ENCODE data around the gene PDE4D.
"Not testable (repeated sequence)": the region's sequence is repeated elsewhere in the genome, so short reads cannot be mapped to it uniquely, and the experiment has no call there.

Gene PDE4D

GRCh38 chr5:58961631-58962280 lies 931.8 kb downstream of the PDE4D start:
- H3K9me3 ChIP-seq (replicated peaks; ENCODE audit: low read length), result no peaks in the 10 kb centered on the region
- H3K27me3 ChIP-seq (ENCODE audit: control insufficient read depth, insufficient read depth, low read length), result peaks cover 7% of the 10 kb centered on the region
- no peak overlapping the region for H3K4me2 ChIP-seq (ENCODE audit: low read length)
- no peaks in the 10 kb centered on the region for H3K4me1 ChIP-seq (ENCODE audit: control insufficient read depth, insufficient read depth, low read length)
- H3K36me3 ChIP-seq (ENCODE audit: insufficient read depth, low read length), result no peaks in the 10 kb centered on the region
- H3K4me3 ChIP-seq (ENCODE audit: low read length), result no peak overlapping the region
- no peak overlapping the region for H3K9ac ChIP-seq (ENCODE audit: low read depth, low read length)

- Histone ChIP-seq H3K9me3 (replicated peaks; ENCODE audit: low read length) (no peaks in the 10 kb centered on the region), H3K27me3 (ENCODE audit: control insufficient read depth, insufficient read depth, low read length) (peaks cover 7% of the 10 kb centered on the region), H3K36me3 (ENCODE audit: insufficient read depth, low read length) (no peaks in the 10 kb centered on the region), H3K9ac (ENCODE audit: low read depth, low read length) (no peak overlapping the region), H3K4me3 (ENCODE audit: low read length) (no peak overlapping the region), H3K4me1 (ENCODE audit: control insufficient read depth, insufficient read depth, low read length) (no peaks in the 10 kb centered on the region), H3K4me2 (ENCODE audit: low read length) (no peak overlapping the region)
Observed at GRCh38 chr5:58958701-58959100, 934.8 kb downstream of the PDE4D start.

- not testable (repeated sequence) for H3K4me1 ChIP-seq (ENCODE audit: control insufficient read depth, insufficient read depth, low read length); H3K9ac ChIP-seq (ENCODE audit: low read depth, low read length); H3K27me3 ChIP-seq (ENCODE audit: control insufficient read depth, insufficient read depth, low read length); H3K4me3 ChIP-seq (ENCODE audit: low read length); H3K4me2 ChIP-seq (ENCODE audit: low read length); H3K9me3 ChIP-seq (replicated peaks; ENCODE audit: low read length); H3K36me3 ChIP-seq (ENCODE audit: insufficient read depth, low read length)
Observed at GRCh38 chr5:58953218-58953617, 940.3 kb downstream of the PDE4D start.

GRCh38 chr5:58950224-58950623 lies 943.3 kb downstream of the PDE4D start:
- H3K36me3 ChIP-seq (ENCODE audit: insufficient read depth, low read length), result no peaks in the 10 kb centered on the region
- H3K4me2 ChIP-seq (ENCODE audit: low read length), result no peak overlapping the region
- H3K27me3 ChIP-seq (ENCODE audit: control insufficient read depth, insufficient read depth, low read length), result no peaks in the 10 kb centered on the region
- no peaks in the 10 kb centered on the region for H3K4me1 ChIP-seq (ENCODE audit: control insufficient read depth, insufficient read depth, low read length)
- H3K9me3 ChIP-seq (replicated peaks; ENCODE audit: low read length), result no peaks in the 10 kb centered on the region
- no peak overlapping the region for H3K9ac ChIP-seq (ENCODE audit: low read depth, low read length)
- H3K4me3 ChIP-seq (ENCODE audit: low read length), result no peak overlapping the region

- Histone ChIP-seq H3K4me2 (ENCODE audit: low read length) (no peak overlapping the region), H3K4me1 (ENCODE audit: control insufficient read depth, insufficient read depth, low read length) (peaks cover 12% of the 10 kb centered on the region), H3K27me3 (ENCODE audit: control insufficient read depth, insufficient read depth, low read length) (no peaks in the 10 kb centered on the region), H3K9ac (ENCODE audit: low read depth, low read length) (no peak overlapping the region), H3K36me3 (ENCODE audit: insufficient read depth, low read length) (no peaks in the 10 kb centered on the region), H3K4me3 (ENCODE audit: low read length) (no peak overlapping the region), H3K9me3 (replicated peaks; ENCODE audit: low read length) (no peaks in the 10 kb centered on the region)
Observed at GRCh38 chr5:58946230-58946629, 947.3 kb downstream of the PDE4D start.

GRCh38 chr5:58944221-58944620 lies 949.3 kb downstream of the PDE4D start:
- Histone ChIP-seq H3K4me2 (ENCODE audit: low read length) (no peak overlapping the region), H3K36me3 (ENCODE audit: insufficient read depth, low read length) (no peaks in the 10 kb centered on the region), H3K4me1 (ENCODE audit: control insufficient read depth, insufficient read depth, low read length) (peaks cover 22% of the 10 kb centered on the region), H3K27me3 (ENCODE audit: control insufficient read depth, insufficient read depth, low read length) (no peaks in the 10 kb centered on the region), H3K9ac (ENCODE audit: low read depth, low read length) (no peak overlapping the region), H3K4me3 (ENCODE audit: low read length) (no peak overlapping the region), H3K9me3 (replicated peaks; ENCODE audit: low read length) (no peaks in the 10 kb centered on the region)

GRCh38 chr5:58940446-58940845 lies 953.1 kb downstream of the PDE4D start:
- peaks cover 22% of the 10 kb centered on the region for H3K4me1 ChIP-seq (ENCODE audit: control insufficient read depth, insufficient read depth, low read length)
- no peaks in the 10 kb centered on the region for H3K9me3 ChIP-seq (replicated peaks; ENCODE audit: low read length)
- no peak overlapping the region for H3K9ac ChIP-seq (ENCODE audit: low read depth, low read length)
- H3K4me2 ChIP-seq (ENCODE audit: low read length), result no peak overlapping the region
- no peaks in the 10 kb centered on the region for H3K36me3 ChIP-seq (ENCODE audit: insufficient read depth, low read length)
- no peaks in the 10 kb centered on the region for H3K27me3 ChIP-seq (ENCODE audit: control insufficient read depth, insufficient read depth, low read length)
- no peak overlapping the region for H3K4me3 ChIP-seq (ENCODE audit: low read length)

- Histone ChIP-seq H3K36me3 (ENCODE audit: insufficient read depth, low read length) (no peaks in the 10 kb centered on the region), H3K4me3 (ENCODE audit: low read length) (no peak overlapping the region), H3K9ac (ENCODE audit: low read depth, low read length) (no peak overlapping the region), H3K9me3 (replicated peaks; ENCODE audit: low read length) (no peaks in the 10 kb centered on the region), H3K4me1 (ENCODE audit: control insufficient read depth, insufficient read depth, low read length) (peaks cover 20% of the 10 kb centered on the region), H3K4me2 (ENCODE audit: low read length) (no peak overlapping the region), H3K27me3 (ENCODE audit: control insufficient read depth, insufficient read depth, low read length) (no peaks in the 10 kb centered on the region)
Observed at GRCh38 chr5:58939664-58940063, 953.9 kb downstream of the PDE4D start.

GRCh38 chr5:58938563-58939424 lies 954.7 kb downstream of the PDE4D start:
- Histone ChIP-seq H3K9me3 (replicated peaks; ENCODE audit: low read length) (no peaks in the 10 kb centered on the region), H3K9ac (ENCODE audit: low read depth, low read length) (no peak overlapping the region), H3K27me3 (ENCODE audit: control insufficient read depth, insufficient read depth, low read length) (no peaks in the 10 kb centered on the region), H3K4me3 (ENCODE audit: low read length) (no peak overlapping the region), H3K4me2 (ENCODE audit: low read length) (no peak overlapping the region), H3K36me3 (ENCODE audit: insufficient read depth, low read length) (no peaks in the 10 kb centered on the region), H3K4me1 (ENCODE audit: control insufficient read depth, insufficient read depth, low read length) (peaks cover 22% of the 10 kb centered on the region)

- Histone ChIP-seq H3K27me3 (ENCODE audit: control insufficient read depth, insufficient read depth, low read length) (peaks cover 5% of the 10 kb centered on the region), H3K36me3 (ENCODE audit: insufficient read depth, low read length) (no peaks in the 10 kb centered on the region), H3K9me3 (replicated peaks; ENCODE audit: low read length) (no peaks in the 10 kb centered on the region), H3K9ac (ENCODE audit: low read depth, low read length) (no peak overlapping the region), H3K4me2 (ENCODE audit: low read length) (no peak overlapping the region), H3K4me1 (ENCODE audit: control insufficient read depth, insufficient read depth, low read length) (peaks cover 18% of the 10 kb centered on the region), H3K4me3 (ENCODE audit: low read length) (no peak overlapping the region)
Observed at GRCh38 chr5:58937031-58937681, 956.4 kb downstream of the PDE4D start.

- peak overlapping the region; percentile 8 for H3K4me2 ChIP-seq (ENCODE audit: low read length)
- no peaks in the 10 kb centered on the region for H3K36me3 ChIP-seq (ENCODE audit: insufficient read depth, low read length)
- peaks cover 9% of the 10 kb centered on the region for H3K4me1 ChIP-seq (ENCODE audit: control insufficient read depth, insufficient read depth, low read length)
- peaks cover 5% of the 10 kb centered on the region for H3K27me3 ChIP-seq (ENCODE audit: control insufficient read depth, insufficient read depth, low read length)
- no peaks in the 10 kb centered on the region for H3K9me3 ChIP-seq (replicated peaks; ENCODE audit: low read length)
- H3K9ac ChIP-seq (ENCODE audit: low read depth, low read length), result no peak overlapping the region
- H3K4me3 ChIP-seq (ENCODE audit: low read length), result no peak overlapping the region
Observed at GRCh38 chr5:58934629-58935097, 958.9 kb downstream of the PDE4D start.

All from skeletal muscle satellite cell (primary cell).